Islet precursor cell (in vitro differentiated cells): ENCODE data around the gene SIRPG.
"Not testable (repeated sequence)": the region's sequence is repeated elsewhere in the genome, so short reads cannot be mapped to it uniquely, and the experiment has no call there.

ENCODE experiments used
- DNase-seq: peaks from one replicate; pipeline ENCODE4 v3.0.0-alpha.2; 2018

Gene SIRPG

DNA sequence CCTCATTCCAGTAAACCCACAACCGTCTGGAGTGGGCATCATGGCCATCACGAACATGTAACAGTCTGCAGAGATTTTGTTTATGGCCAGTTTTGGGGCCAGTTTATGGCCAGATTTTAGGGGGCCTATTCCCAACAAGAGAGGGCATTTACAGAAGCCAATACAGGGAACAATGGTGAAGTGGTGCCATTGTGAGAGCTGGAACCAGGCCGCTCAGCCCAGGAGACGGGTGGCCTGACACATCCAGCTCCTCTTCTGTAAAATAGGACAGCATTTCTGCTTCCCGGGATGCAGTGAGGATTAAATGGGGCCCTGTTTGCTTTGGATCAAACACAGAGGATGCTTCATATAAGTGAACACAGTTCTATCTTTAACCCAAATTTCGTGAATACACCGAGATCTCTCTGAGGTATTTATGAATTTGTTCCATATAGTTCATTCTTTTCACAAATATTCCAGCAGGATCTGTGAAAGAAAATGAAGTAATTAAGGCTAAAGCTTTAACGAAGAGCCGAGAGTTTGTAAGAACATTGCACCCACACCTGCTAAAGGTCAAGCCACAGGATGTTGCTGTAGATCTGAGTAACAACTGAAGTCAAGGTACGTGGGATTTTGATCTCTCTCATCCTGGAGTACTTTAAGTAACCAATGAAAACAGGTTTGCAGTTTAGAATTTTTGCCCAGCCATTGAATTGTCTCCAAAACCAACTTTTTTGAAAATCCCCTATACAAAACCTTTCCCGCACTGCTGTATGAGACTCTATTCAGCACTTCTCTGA lies 14.5 kb upstream of the SIRPG start:
- DNase-seq = no peak

DNA sequence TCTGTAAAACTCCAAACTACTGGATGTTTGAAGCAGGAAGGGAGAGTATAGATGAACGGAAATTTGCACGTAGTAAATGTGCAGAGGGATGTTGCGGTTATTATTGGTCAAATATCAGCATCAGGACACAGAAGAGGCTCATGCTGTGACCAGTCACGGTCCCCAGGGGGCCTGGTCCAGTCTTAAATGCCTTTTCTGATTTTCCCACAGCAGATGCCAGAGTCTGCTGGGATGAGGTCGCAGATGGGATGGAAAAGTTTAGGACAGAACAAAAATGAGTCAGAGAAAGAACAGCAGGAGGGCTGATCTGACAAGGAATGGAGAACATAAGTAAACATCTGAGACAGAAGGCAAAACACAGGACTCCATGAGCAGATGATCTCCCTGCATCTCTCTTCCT lies 11.7 kb upstream of the SIRPG start:
- no peak for DNase-seq

DNA sequence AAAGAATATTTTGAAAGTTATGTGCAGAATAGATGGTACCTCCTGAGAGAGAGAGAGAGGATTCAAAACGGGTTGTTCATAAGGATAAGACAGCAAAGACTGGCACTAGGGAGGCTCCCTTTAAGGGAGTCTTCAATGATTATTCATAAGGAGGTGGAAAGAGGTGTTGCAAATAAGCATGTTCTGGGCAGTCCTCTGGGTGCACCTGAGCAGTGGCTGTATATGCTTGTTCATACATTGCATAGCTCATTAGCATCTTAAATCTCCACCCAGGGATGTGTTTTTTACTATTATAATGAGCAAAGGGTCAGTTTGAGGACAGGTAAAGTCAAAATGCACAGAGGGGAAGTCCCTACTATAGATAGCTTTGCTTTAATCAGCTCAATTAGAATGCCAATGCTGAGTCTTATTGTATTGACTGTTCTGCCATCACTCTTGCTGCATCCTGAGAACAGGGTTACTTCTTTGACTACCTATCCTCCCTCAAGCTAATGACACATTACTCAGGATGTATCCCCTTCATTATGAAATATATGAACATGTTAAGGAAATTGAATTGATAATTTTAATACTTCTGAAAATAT lies 10.0 kb upstream of the SIRPG start:
- DNase-seq = no peak

GRCh38 chr20:1666802-1667201 lies 9.2 kb upstream of the SIRPG start:
- no peak for DNase-seq

DNA sequence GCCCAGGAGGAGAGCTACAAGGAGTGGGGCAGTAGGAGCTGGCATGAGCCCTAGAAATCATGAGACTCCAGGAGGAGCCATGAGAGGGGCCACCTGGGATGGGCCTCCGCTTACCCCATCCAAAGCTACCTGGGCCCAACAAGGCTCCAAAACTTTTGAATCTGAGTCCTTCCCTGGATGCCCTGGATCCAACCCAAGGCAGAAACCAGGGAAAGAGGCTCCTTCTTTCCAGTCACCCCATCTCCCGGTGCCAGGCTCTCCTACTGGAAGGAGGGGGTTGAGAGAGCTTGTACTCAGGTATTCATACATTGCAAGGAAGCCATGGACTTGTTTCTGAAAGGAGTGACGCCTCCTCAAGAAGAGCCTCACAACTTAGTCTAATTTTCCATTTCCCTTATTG lies 7.8 kb upstream of the SIRPG start:
- DNase-seq = no peak

GRCh38 chr20:1664911-1665310 lies 7.3 kb upstream of the SIRPG start:
- no peak for DNase-seq

DNA sequence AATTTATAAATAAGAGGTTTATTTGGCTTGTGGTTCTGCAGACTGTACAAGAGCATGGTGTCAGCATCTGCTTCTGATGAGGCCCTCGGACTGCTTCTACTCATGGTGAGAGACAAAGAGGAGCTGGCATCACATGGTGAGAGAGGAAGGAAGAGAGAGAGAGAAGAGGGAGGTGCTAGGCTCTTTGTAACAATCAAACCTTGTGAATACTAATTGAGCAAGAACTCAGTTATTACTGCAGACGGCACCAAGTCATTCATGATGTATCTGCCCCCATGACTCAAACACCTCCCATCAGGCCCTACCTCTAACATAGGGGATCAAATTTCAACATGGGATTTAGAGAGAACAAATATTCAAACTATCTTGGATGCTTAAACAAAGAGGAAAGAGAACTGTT lies 6.3 kb upstream of the SIRPG start:
- DNase-seq = no peak

DNA sequence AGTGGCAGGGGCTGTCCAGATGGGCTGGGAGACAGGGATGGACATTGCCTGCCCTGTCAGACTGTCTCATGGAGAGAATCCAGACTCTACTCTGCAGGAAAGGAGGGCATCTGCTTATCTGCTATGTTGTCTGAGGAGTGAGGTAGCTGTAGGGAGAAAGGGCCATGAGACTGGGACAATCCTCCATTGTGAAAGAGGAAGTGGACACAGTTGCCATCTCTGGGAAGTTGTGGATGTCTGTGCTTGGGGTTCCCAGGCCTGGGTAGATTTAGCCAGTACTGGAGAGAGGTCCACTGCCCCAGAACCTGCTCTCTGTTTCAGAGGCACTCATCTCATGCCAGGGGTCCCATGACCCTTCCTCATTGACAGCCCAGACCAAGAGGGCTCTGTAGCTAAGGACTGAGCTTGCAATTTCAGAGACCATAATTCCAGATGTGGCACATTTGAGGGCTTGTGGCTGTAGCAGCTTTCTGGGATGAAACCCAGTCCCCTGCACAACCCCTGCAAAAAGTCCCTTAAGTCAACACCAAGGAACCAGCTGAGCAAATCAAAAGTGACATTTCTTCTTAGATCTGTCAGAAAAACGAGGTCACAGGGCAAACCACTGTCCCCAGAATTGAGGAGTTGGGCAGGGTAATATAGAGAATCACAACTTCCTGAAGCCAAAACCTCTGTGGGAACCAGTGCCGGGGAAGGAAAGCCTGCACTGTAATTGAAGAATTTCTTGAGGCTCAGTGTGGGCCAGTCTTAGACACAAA lies 4.1 kb upstream of the SIRPG start:
- no peak for DNase-seq

GRCh38 chr20:1660246-1660645 lies 2.7 kb upstream of the SIRPG start:
- no peak for DNase-seq

GRCh38 chr20:1656844-1657243 lies 735 bp downstream of the SIRPG start:
- no peak for DNase-seq

DNA sequence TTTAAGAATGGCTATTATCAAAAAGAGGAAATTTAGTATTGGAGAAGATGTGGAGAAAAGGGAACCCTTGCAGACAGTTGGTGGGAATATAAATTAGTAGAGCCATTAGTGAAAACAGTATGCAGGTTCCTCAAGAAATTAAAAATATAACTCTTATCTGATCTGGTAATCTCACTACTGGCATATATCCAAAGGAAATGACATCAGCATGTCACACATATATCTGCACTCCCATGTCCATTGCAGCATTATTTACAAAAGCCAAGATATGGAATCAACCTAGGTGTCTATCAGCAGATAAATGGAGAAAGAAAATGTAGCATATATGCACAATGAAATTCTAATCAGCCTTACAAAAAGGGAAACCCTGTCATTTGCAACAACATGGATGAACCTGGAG lies 2.6 kb downstream of the SIRPG start:
- no peak for DNase-seq

DNA sequence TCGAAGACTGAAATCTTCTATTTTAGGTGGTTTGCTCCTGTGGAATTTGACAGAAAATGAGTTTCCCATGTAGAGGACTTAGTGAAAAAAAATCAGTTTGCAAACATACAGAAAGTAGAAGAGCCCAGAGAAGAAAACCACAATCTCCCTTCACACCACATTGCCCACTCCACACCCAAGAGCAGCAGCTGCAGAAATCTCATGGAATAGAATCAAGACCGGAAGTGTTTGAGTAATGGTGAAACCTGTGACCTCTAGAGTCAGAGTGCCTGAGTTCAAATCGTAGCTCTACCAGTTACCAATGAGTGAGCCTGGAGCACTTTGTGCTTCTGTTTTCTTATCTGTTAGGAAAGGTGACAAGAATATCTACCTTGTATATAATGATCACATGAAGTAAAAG lies 4.6 kb downstream of the SIRPG start:
- no peak for DNase-seq

- no peak for DNase-seq
Observed at GRCh38 chr20:1652104-1652503, 5.5 kb downstream of the SIRPG start.

GRCh38 chr20:1651268-1652058 lies 6.1 kb downstream of the SIRPG start:
- no peak for DNase-seq

DNA sequence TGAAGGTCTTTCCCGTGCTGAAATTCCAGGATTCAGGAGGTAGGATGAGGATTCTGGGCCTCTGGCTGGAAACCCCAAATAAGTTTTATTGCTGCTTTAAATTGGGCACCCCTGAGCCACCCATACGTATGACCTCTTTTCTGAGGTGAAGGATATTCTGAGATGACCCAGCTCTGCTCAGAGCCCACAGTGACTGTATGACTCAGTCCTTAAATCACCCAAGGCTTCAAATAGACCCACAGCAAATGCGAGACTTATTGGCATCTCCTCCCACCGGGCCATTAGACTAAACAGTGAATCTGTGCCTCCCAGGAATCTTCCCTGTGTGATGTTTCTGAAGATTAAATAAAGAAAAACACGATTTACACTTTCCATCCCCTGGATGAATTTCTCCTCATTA lies 9.5 kb downstream of the SIRPG start:
- no peak for DNase-seq

GRCh38 chr20:1646975-1647431 lies 10.6 kb downstream of the SIRPG start:
- no peak for DNase-seq

GRCh38 chr20:1644101-1644962 lies 13.2 kb downstream of the SIRPG start:
- no peak for DNase-seq

- DNase-seq = not testable (repeated sequence)
Observed at GRCh38 chr20:1638643-1639042, 18.9 kb downstream of the SIRPG start.

- no peak for DNase-seq
Observed at GRCh38 chr20:1637755-1638154, 19.8 kb downstream of the SIRPG start.

DNA sequence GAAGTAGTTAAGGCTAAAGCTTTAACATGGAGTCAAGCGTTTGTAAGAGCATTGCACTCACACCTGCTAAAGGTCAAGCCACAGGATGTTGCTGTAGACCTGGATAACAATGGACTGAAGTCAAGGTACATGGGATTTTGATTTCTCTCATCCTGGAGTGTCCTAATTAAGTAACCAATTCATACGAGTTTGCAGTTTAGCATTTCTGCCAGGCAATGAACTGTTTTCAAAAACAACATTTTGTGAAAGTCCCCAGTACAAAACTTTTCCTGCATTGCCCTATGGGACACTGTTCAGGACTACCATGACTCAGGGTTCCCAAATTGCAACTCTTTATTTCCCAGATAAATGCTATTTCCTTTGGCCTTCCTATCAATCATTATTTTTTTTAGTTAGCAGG lies 20.4 kb downstream of the SIRPG start:
- no peak for DNase-seq

DNA sequence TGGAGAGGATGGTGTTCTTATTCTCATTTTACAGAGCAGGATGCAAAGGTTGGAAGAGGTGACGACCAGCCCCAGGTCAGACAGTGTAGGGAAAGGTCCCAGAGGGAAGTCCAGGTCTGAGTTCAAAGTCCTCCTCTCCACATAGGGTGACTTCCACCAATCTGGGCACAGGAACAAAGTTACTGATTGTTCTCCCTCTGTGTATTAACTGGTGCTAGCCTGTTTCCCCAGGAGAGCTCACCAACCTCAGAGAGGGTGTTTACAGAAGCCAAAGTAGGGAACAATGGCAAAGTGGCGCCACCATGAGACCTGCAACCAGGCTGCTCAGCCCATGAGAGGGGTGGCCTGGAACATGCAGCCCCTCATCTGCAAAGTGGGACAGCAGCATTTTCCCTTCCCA lies 21.0 kb downstream of the SIRPG start:
- DNase-seq = no peak

DNA sequence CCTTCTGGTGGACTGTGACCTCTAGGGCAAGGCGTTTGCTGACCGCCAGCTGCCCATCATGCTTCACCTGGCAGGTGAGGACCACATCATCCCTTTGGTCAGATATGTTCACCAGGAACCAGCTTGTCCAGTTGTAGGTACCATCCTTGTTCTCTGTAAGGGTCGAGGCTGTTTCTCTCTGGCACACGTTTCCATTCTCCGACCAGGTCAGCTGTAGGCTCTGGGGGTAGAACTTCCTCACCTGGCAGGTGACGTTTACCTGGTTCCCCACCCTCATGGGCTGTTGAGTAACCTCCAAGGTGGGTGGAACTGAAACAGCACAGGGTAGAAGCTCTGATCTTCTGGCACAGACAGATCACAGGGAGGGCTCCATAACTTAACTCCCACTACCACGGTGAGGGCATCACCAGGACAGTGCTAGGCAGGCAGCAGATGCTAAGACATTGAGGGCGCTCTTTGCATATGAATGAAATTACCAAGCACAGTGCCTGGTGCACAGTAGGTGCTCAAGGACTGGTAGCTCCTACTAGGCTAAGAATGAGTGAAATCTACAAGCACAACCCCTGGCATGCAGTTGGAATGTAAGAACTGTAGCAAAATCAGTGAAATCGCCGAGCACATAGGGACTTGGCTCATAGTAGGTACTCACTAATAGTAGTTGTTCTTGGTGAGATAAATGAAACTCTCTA lies 22.1 kb downstream of the SIRPG start:
- DNase-seq = no peak
